Activated CD8-positive, alpha-beta memory T cell treated with anti-CD3 and anti-CD28 coated beads for 36 hours (primary cell): ENCODE results near the gene HES7. TPM values are rescaled to one million over a fixed set of nuclear protein-coding genes. Genes with fewer than 3 reads are reported as not detected.
"Not testable (repeated sequence)": the region's sequence is repeated elsewhere in the genome, so short reads cannot be mapped to it uniquely, and the experiment has no call there.

ENCODE experiments used
- CTCF ChIA-PET: fragments of 350-600 bp; sonication (Branson Sonifier 250); formaldehyde crosslinking; loops from one replicate; lab custom pipeline; 2021; ENCODE audit warnings: antibody characterized with exemption; lab: Charles Lee
- POLR2A ChIA-PET: fragments of 350-600 bp; sonication (Branson Sonifier 250); formaldehyde crosslinking; loops from one replicate; lab custom pipeline; 2021; ENCODE audit warnings: antibody characterized with exemption; lab: Charles Lee
- total RNA-seq, 2 experiments: library from RNA; stranded (reverse); gene quantifications; one replicate each; pipeline ENCODE4 v1.2.3, GENCODE V29; 2021

HES7 gene
- total RNA-seq, 2 experiments from 2014 or later: 2.9 to 3.1 TPM

- CTCF ChIA-PET: interaction anchor here (0.6 to 5.7 kb wide), 10 partner anchors 14 to 1053 kb away, joined by 3 to 52 read pairs (median 4); partner anchors contain the start of gene RNF227
- POLR2A ChIA-PET: not testable (repeated sequence)
Observed at GRCh38 chr17:8077939-8078338, 46.0 kb downstream of the HES7 start.

GRCh38 chr17:8076502-8077266, 47.2 kb downstream of the HES7 start:
- ChIA-PET CTCF (interaction anchor here (0.6 to 8.1 kb wide), 6 partner anchors 15 to 35 kb away, joined by 3 to 63 read pairs (median 4); no protein-coding TSS in a partner anchor), POLR2A (no interaction called here)

- ChIA-PET POLR2A (no interaction called here), CTCF (interaction anchor here (0.6 to 8.1 kb wide), 8 partner anchors 15 to 43 kb away, joined by 3 to 63 read pairs (median 11); partner anchors contain the start of gene ALOXE3)
Observed at GRCh38 chr17:8075574-8076342, 48.1 kb downstream of the HES7 start.

GRCh38 chr17:8075081-8075480, 48.8 kb downstream of the HES7 start:
- ChIA-PET POLR2A (no interaction called here), CTCF (interaction anchor here (0.9 to 8.1 kb wide), 7 partner anchors 14 to 44 kb away, joined by 4 to 63 read pairs (median 18); partner anchors contain the start of gene ALOXE3)

- ChIA-PET POLR2A (interaction anchor here (0.8 to 1.1 kb wide), 2 partner anchors 44 to 159 kb away, joined by 3 to 5 read pairs; partner anchors contain the start of gene RNF227), CTCF (interaction anchor here (0.5 to 8.1 kb wide), 17 partner anchors 12 to 262 kb away, joined by 3 to 63 read pairs (median 4); partner anchors contain the start of genes ALOXE3, KDM6B and RNF227)
Observed at GRCh38 chr17:8074554-8074953, 49.4 kb downstream of the HES7 start.

GRCh38 chr17:8073627-8074484, 50.0 kb downstream of the HES7 start:
- CTCF ChIA-PET: interaction anchor here (0.5 to 8.1 kb wide), 31 partner anchors 10 to 342 kb away, joined by 3 to 63 read pairs (median 4); partner anchors contain the start of genes ALOXE3, KDM6B, RNF227 and SLC25A35
- POLR2A ChIA-PET: interaction anchor here (0.8 to 1.1 kb wide), 2 partner anchors 45 to 158 kb away, joined by 3 to 5 read pairs; partner anchors contain the start of gene RNF227

GRCh38 chr17:8072729-8073461, 51.0 kb downstream of the HES7 start:
- ChIA-PET POLR2A (no interaction called here), CTCF (interaction anchor here (1.0 to 8.1 kb wide), 21 partner anchors 11 to 341 kb away, joined by 3 to 63 read pairs (median 5); partner anchors contain the start of genes ALOXE3, KDM6B and SLC25A35)

- ChIA-PET POLR2A (no interaction called here), CTCF (interaction anchor here (3.2 to 8.1 kb wide), 3 partner anchors 11 to 46 kb away, joined by 18 to 63 read pairs (median 19); partner anchors contain the start of gene ALOXE3)
Observed at GRCh38 chr17:8072341-8072728, 51.6 kb downstream of the HES7 start.

GRCh38 chr17:8071496-8071895, 52.4 kb downstream of the HES7 start:
- POLR2A ChIA-PET: interaction anchor here (1.3 kb wide), 1 partner anchor 10 kb away, joined by 4 read pairs; no protein-coding TSS in a partner anchor
- CTCF ChIA-PET: interaction anchor here (0.7 to 8.1 kb wide), 6 partner anchors 8 to 22 kb away, joined by 3 to 63 read pairs (median 16); no protein-coding TSS in a partner anchor

Other genes with a start within 250 kb of the HES7 start
- 100 to 1,000 TPM; 112 to 113 TPM for gene CHD3, start 235.3 kb downstream of the HES7 start, total RNA-seq
- gene RNF227, start 207.8 kb downstream of the HES7 start, total RNA-seq: 1 to 10 TPM; 4.4 to 4.5 TPM
- gene KCNAB3, start 194.2 kb downstream of the HES7 start, total RNA-seq: 1 to 10 TPM; 5.9 to 6.7 TPM
- 100 to 1,000 TPM; 144 to 156 TPM for gene TRAPPC1, start 192.2 kb downstream of the HES7 start, total RNA-seq
- 10 to 100 TPM; 40.1 to 44.4 TPM for gene CNTROB, start 191.9 kb downstream of the HES7 start, total RNA-seq
- not detected for gene GUCY2D, start 121.5 kb downstream of the HES7 start, total RNA-seq
- gene ALOX15B, start 85.0 kb downstream of the HES7 start, total RNA-seq: not detected
- 1 to 10 TPM; 1.7 TPM for gene ALOX12B, start 36.4 kb downstream of the HES7 start, total RNA-seq
- under 1 TPM in 1 of 2 experiments, not detected in 1; 0.19 TPM for gene ALOXE3, start 5.6 kb downstream of the HES7 start, total RNA-seq
- 10 to 100 TPM; 43.1 to 45.4 TPM for gene PER1, start 28.3 kb upstream of the HES7 start, total RNA-seq
- 10 to 100 TPM; 26.3 to 26.6 TPM for gene VAMP2, start 38.8 kb upstream of the HES7 start, total RNA-seq
- gene TMEM107, start 52.3 kb upstream of the HES7 start, total RNA-seq: 10 to 100 TPM; 20.2 to 21.0 TPM
- 1 to 10 TPM; 6.6 to 7.0 TPM for gene BORCS6, start 66.1 kb upstream of the HES7 start, total RNA-seq
- 100 to 1,000 TPM; 112 to 117 TPM for gene AURKB, start 86.5 kb upstream of the HES7 start, total RNA-seq
- gene CTC1, start 124.0 kb upstream of the HES7 start, total RNA-seq: 10 to 100 TPM; 58.7 to 60.7 TPM
- gene PFAS, start 125.2 kb upstream of the HES7 start, total RNA-seq: 100 to 1,000 TPM; 191 to 203 TPM
- 10 to 100 TPM; 65.8 to 66.1 TPM for gene RANGRF, start 164.6 kb upstream of the HES7 start, total RNA-seq
- gene SLC25A35, start 171.3 kb upstream of the HES7 start, total RNA-seq: 1 to 10 TPM; 3.6 to 4.1 TPM
- gene ARHGEF15, start 186.1 kb upstream of the HES7 start, total RNA-seq: not detected
- gene ODF4, start 215.7 kb upstream of the HES7 start, total RNA-seq: not detected